Mammary epithelial cell (primary cell): ENCODE data around the gene CPNE4.

Source experiments
- EZH2 ChIP-seq: IDR thresholded peaks from 2 replicates; pipeline ENCODE4 v1.6.1; 2012; ENCODE audit warnings: low read length, inconsistent platforms, borderline replicate concordance
- TF ChIP-seq, protein P1 (sequence below), 2 donors: IDR thresholded peaks in 1 of 2; conservative IDR thresholded peaks in 1 of 2; 2 replicates each; pipeline ENCODE4 v1.5.1; 2011 to 2012; ENCODE audit warnings: inconsistent platforms in 2 of 2, low read length in 2 of 2, mild to moderate bottlenecking in 2 of 2, control low read depth in 1 of 2, low read depth in 1 of 2; ENCODE audit not compliant: insufficient read depth in 1 of 2; ENCODE audit errors: extremely low read depth in 1 of 2

DNA sequence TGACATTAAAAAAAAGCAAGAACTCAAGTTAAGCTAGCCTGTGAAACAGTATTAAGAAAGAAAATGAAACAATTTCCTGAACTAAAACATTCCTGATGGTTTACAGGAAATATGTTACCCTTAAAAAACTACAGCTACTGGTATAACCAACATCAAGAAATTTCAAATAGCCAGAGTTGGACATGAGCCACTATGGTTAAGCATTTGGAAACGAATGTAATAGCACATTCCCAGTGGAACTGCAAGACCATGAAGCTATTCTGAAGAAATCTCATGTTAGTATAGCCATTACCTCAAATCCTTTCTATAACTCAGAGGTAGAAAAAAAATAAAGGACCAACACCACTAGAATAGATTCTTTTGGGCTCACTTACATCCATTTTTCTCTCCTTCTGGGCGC lies 30.2 kb downstream of the CPNE4 start:
- TF ChIP-seq, protein P1, sequence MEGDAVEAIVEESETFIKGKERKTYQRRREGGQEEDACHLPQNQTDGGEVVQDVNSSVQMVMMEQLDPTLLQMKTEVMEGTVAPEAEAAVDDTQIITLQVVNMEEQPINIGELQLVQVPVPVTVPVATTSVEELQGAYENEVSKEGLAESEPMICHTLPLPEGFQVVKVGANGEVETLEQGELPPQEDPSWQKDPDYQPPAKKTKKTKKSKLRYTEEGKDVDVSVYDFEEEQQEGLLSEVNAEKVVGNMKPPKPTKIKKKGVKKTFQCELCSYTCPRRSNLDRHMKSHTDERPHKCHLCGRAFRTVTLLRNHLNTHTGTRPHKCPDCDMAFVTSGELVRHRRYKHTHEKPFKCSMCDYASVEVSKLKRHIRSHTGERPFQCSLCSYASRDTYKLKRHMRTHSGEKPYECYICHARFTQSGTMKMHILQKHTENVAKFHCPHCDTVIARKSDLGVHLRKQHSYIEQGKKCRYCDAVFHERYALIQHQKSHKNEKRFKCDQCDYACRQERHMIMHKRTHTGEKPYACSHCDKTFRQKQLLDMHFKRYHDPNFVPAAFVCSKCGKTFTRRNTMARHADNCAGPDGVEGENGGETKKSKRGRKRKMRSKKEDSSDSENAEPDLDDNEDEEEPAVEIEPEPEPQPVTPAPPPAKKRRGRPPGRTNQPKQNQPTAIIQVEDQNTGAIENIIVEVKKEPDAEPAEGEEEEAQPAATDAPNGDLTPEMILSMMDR (conservative IDR thresholded peaks at IDR 0.05 in 1 of 2, IDR thresholded peaks at IDR 0.05 in 1 of 2; ENCODE audit: extremely low read depth in 1 of 2, insufficient read depth in 1 of 2, low read depth in 1 of 2, low read length in 2 of 2) = no peak
- no peak for TF ChIP-seq EZH2
